Naive thymus-derived CD4-positive, alpha-beta T cell (primary cell): Measurements from ENCODE around the gene EMC8. TPM values are rescaled to one million over a fixed set of nuclear protein-coding genes. Genes with fewer than 3 reads are reported as not detected.
A peak's percentile ranks its signal among the peaks of the same experiment; 100 is the strongest.
"Not testable (repeated sequence)": the region's sequence is repeated elsewhere in the genome, so short reads cannot be mapped to it uniquely, and the experiment has no call there.

Experiments
- ATAC-seq: fragments of 150-1000 bp; cut with Tn5 transposase; 2 replicates; pipeline ENCODE4 v1.10.0; 2021; ENCODE audit warnings: mild to moderate bottlenecking, moderate library complexity
- CTCF ChIA-PET: fragments of 350-600 bp; sonication (Branson Sonifier 250); formaldehyde crosslinking; loops from one replicate; lab custom pipeline; 2021; ENCODE audit warnings: antibody characterized with exemption; lab: Charles Lee
- POLR2A ChIA-PET: fragments of 350-600 bp; sonication (Branson Sonifier 250); formaldehyde crosslinking; loops from one replicate; lab custom pipeline; 2021; ENCODE audit warnings: antibody characterized with exemption, inconsistent platforms; lab: Charles Lee
- DNase-seq, 9 donors: peaks; one replicate each; pipeline versions ENCODE4 v3.0.0 to v3.0.0-alpha.2; 2020 to 2022; ENCODE audit warnings: mixed read lengths in 1 of 9
- H3K27ac ChIP-seq: one replicate; pipeline ENCODE4 v1.7.0; 2013; ENCODE audit warnings: mild to moderate bottlenecking, low read depth, low read length, moderate library complexity
- H3K27me3 ChIP-seq, 2 donors: one replicate each; pipeline ENCODE4 v1.7.0; 2013; ENCODE audit warnings: low read length in 2 of 2, mild to moderate bottlenecking in 2 of 2, moderate library complexity in 2 of 2; ENCODE audit not compliant: control insufficient read depth in 2 of 2, insufficient read depth in 2 of 2
- H3K36me3 ChIP-seq, 3 experiments: 1 replicate in 2 of 3; 2 replicates in 1 of 3; pipeline ENCODE4 v1.7.0; 2013; ENCODE audit warnings: low read length in 3 of 3, mild to moderate bottlenecking in 3 of 3, moderate library complexity in 1 of 3; ENCODE audit not compliant: insufficient read depth in 3 of 3, control insufficient read depth in 2 of 3
- H3K4me1 ChIP-seq, 2 donors: one replicate each; pipeline ENCODE4 v1.7.0; 2013; ENCODE audit warnings: low read length in 2 of 2, mild to moderate bottlenecking in 2 of 2, moderate library complexity in 1 of 2; ENCODE audit not compliant: control insufficient read depth in 2 of 2, insufficient read depth in 2 of 2
- H3K4me3 ChIP-seq: 2 replicates; pipeline ENCODE4 v1.7.0; 2013; ENCODE audit warnings: mild to moderate bottlenecking, low read length
- H3K9me3 ChIP-seq, 3 experiments: 1 replicate in 2 of 3; 2 replicates in 1 of 3; pipeline ENCODE4 v1.7.0; 2013; ENCODE audit warnings: low read length in 3 of 3; ENCODE audit not compliant: control insufficient read depth in 2 of 3
- H3K27ac Mint-ChIP-seq, 9 donors: one replicate each; pipeline ENCODE4 v1.8.0; 2020 to 2022; ENCODE audit warnings: mixed read lengths in 9 of 9, mild to moderate bottlenecking in 8 of 9, moderate library complexity in 5 of 9, inconsistent platforms in 2 of 9
- H3K27me3 Mint-ChIP-seq, 5 donors: one replicate each; pipeline ENCODE4 v1.8.0; 2021 to 2022; ENCODE audit warnings: mixed read lengths in 5 of 5, mild to moderate bottlenecking in 1 of 5
- H3K36me3 Mint-ChIP-seq, 5 donors: one replicate each; pipeline ENCODE4 v1.8.0; 2020 to 2022; ENCODE audit warnings: mixed read lengths in 5 of 5, mild to moderate bottlenecking in 3 of 5, inconsistent platforms in 1 of 5
- H3K4me1 Mint-ChIP-seq, 7 donors: one replicate each; pipeline ENCODE4 v1.8.0; 2020 to 2022; ENCODE audit warnings: mixed read lengths in 7 of 7, mild to moderate bottlenecking in 3 of 7, inconsistent platforms in 1 of 7
- H3K4me3 Mint-ChIP-seq, 10 donors: one replicate each; pipeline ENCODE4 v1.8.0; 2020 to 2022; ENCODE audit warnings: mild to moderate bottlenecking in 10 of 10, mixed read lengths in 10 of 10, moderate library complexity in 6 of 10, inconsistent platforms in 2 of 10
- H3K9me3 Mint-ChIP-seq, 11 donors: one replicate each; pipeline ENCODE4 v1.8.0; 2020 to 2022; ENCODE audit warnings: mixed read lengths in 11 of 11, mild to moderate bottlenecking in 4 of 11, inconsistent platforms in 1 of 11, moderate library complexity in 1 of 11
- intact Hi-C, 2 donors: fragments of 100-400 bp; cut with micrococcal nuclease; formaldehyde crosslinking; loops; one replicate each; pipeline ENCODE4 v1.15.1; 2023
- polyA plus RNA-seq, 2 donors: library from polyadenylated mRNA; unstranded; fragments of 300-500 nt; fragmentation: Illumina TruSeq; gene quantifications; one replicate each; pipeline ENCODE4 v1.2.3, GENCODE V29; 2021
- total RNA-seq, 6 experiments: library from RNA in 5 of 6; stranded (reverse) in 5 of 6; gene quantifications; 1 replicate in 5 of 6; 2 replicates in 1 of 6; pipeline ENCODE4 v1.2.3 and lab custom pipeline; 2021 to 2026

Gene EMC8
- total and polyA plus RNA-seq, 7 experiments from 2014 or later = 22.4 to 31.8 (median 26.1) TPM

- Histone ChIP-seq H3K27ac (no peak overlapping the region), H3K4me1 (no peaks in the 10 kb centered on the region), H3K27me3 (no peaks in the 10 kb centered on the region), H3K9me3 (no peaks in the 10 kb centered on the region), H3K4me3 (no peak overlapping the region), H3K36me3 (no peaks in the 10 kb centered on the region)
- no peaks in the 10 kb centered on the region for H3K36me3 Mint-ChIP-seq
- peaks cover 0 to 7% (median 5%) of the 10 kb centered on the region in 7 donors for H3K4me1 Mint-ChIP-seq
- intact Hi-C loops = loop anchor here in 1 of 2 donors (5.0 kb wide), 1 partner anchor 75 kb away; the partner anchor contains the start of gene IRF8
- H3K4me3 Mint-ChIP-seq = no peak overlapping the region
- POLR2A ChIA-PET = no interaction called here
- no peak overlapping the region for H3K27ac Mint-ChIP-seq
- DNase-seq (no peak), ATAC-seq (no peak)
- no peaks in the 10 kb centered on the region for H3K9me3 Mint-ChIP-seq
- peaks cover 0 to 10% (median 3%) of the 10 kb centered on the region in 5 donors for H3K27me3 Mint-ChIP-seq
- CTCF ChIA-PET = interaction anchor here (0.9 to 5.8 kb wide), 14 partner anchors 9 to 199 kb away, joined by 3 to 168 read pairs (median 6); no protein-coding TSS in a partner anchor
Observed at GRCh38 chr16:85822145-85822544, 22.8 kb upstream of the EMC8 start.

GRCh38 chr16:85821390-85822135 is 22.2 kb upstream of the EMC8 start:
- H3K4me1 ChIP-seq = no peaks in the 10 kb centered on the region
- Mint-ChIP-seq H3K27me3 (peaks cover 0 to 6% (median 4%) of the 10 kb centered on the region in 5 donors), H3K27ac (no peak overlapping the region), H3K4me3 (no peak overlapping the region), H3K4me1 (peaks cover 0 to 7% (median 5%) of the 10 kb centered on the region in 7 donors), H3K36me3 (no peaks in the 10 kb centered on the region), H3K9me3 (no peaks in the 10 kb centered on the region)
- POLR2A ChIA-PET = interaction anchor here (1.3 kb wide), 1 partner anchor 166 kb away, joined by 5 read pairs; no protein-coding TSS in a partner anchor
- ATAC-seq (peak; percentile 93), DNase-seq (peak; percentile 56 to 88 (median 79))
- CTCF ChIA-PET = interaction anchor here (0.6 to 5.8 kb wide), 23 partner anchors 9 to 200 kb away, joined by 3 to 168 read pairs (median 4); no protein-coding TSS in a partner anchor
- intact Hi-C loops = loop anchor here (1.0 to 5.0 kb wide), 7 partner anchors 76 to 699 kb away; partner anchors contain the start of gene IRF8 (in 1 of the 2)
- no peak overlapping the region for H3K4me3 ChIP-seq
- no peak overlapping the region for H3K27ac ChIP-seq
- no peaks in the 10 kb centered on the region for H3K36me3 ChIP-seq
- H3K9me3 ChIP-seq = no peaks in the 10 kb centered on the region
- H3K27me3 ChIP-seq = no peaks in the 10 kb centered on the region

GRCh38 chr16:85820604-85821372 is 21.4 kb upstream of the EMC8 start:
- Histone ChIP-seq H3K9me3 (no peaks in the 10 kb centered on the region), H3K36me3 (no peaks in the 10 kb centered on the region), H3K4me3 (no peak overlapping the region), H3K4me1 (no peaks in the 10 kb centered on the region), H3K27me3 (no peaks in the 10 kb centered on the region), H3K27ac (no peak overlapping the region)
- Mint-ChIP-seq H3K27me3 (peaks cover 0 to 5% (median 4%) of the 10 kb centered on the region in 5 donors), H3K4me1 (peaks cover 0 to 7% (median 5%) of the 10 kb centered on the region in 7 donors), H3K36me3 (no peaks in the 10 kb centered on the region), H3K27ac (no peak overlapping the region), H3K4me3 (no peak overlapping the region), H3K9me3 (no peaks in the 10 kb centered on the region)
- ATAC-seq (no peak), DNase-seq (no peak)
- ChIA-PET CTCF (interaction anchor here (0.6 to 5.8 kb wide), 21 partner anchors 8 to 201 kb away, joined by 3 to 168 read pairs (median 5); no protein-coding TSS in a partner anchor), POLR2A (interaction anchor here (1.3 kb wide), 1 partner anchor 167 kb away, joined by 5 read pairs; no protein-coding TSS in a partner anchor)
- intact Hi-C loops = loop anchor here (1.0 to 5.0 kb wide), 7 partner anchors 77 to 700 kb away; partner anchors contain the start of gene IRF8 (in 1 of the 2)

GRCh38 chr16:85819771-85820170 is 20.4 kb upstream of the EMC8 start:
- H3K4me3 ChIP-seq = no peak overlapping the region
- Mint-ChIP-seq H3K27ac (no peak overlapping the region), H3K4me3 (no peak overlapping the region), H3K36me3 (no peaks in the 10 kb centered on the region), H3K9me3 (no peaks in the 10 kb centered on the region), H3K4me1 (peaks cover 0 to 7% (median 5%) of the 10 kb centered on the region in 7 donors), H3K27me3 (peaks cover 0 to 5% (median 4%) of the 10 kb centered on the region in 5 donors)
- DNase-seq (no peak), ATAC-seq (no peak)
- H3K36me3 ChIP-seq = no peaks in the 10 kb centered on the region
- ChIA-PET CTCF (interaction anchor here (0.6 to 5.8 kb wide), 17 partner anchors 15 to 1309 kb away, joined by 3 to 168 read pairs (median 5); no protein-coding TSS in a partner anchor), POLR2A (no interaction called here)
- no peaks in the 10 kb centered on the region for H3K27me3 ChIP-seq
- intact Hi-C loops = loop anchor here (1.0 to 5.0 kb wide), 4 partner anchors 19 to 701 kb away; partner anchors contain the start of gene IRF8 (in 1 of the 2)
- no peak overlapping the region for H3K27ac ChIP-seq
- no peaks in the 10 kb centered on the region for H3K4me1 ChIP-seq
- no peaks in the 10 kb centered on the region for H3K9me3 ChIP-seq

GRCh38 chr16:85819245-85819644 is 19.9 kb upstream of the EMC8 start:
- ChIA-PET CTCF (interaction anchor here (0.6 to 5.8 kb wide), 18 partner anchors 9 to 1308 kb away, joined by 3 to 168 read pairs (median 4); no protein-coding TSS in a partner anchor), POLR2A (no interaction called here)
- intact Hi-C loops = loop anchor here in 1 of 2 donors (1.0 kb wide), 1 partner anchor 19 kb away; no protein-coding TSS in a partner anchor
- H3K27me3 ChIP-seq = no peaks in the 10 kb centered on the region
- ATAC-seq (peak; percentile 81), DNase-seq (peak; percentile 59 to 83 (median 74))
- H3K27ac ChIP-seq = no peak overlapping the region
- Mint-ChIP-seq H3K4me3 (peak overlapping the region in 1 of 10 donors; percentile 17), H3K9me3 (no peaks in the 10 kb centered on the region), H3K27me3 (peaks cover 0 to 8% (median 4%) of the 10 kb centered on the region in 5 donors), H3K27ac (no peak overlapping the region), H3K4me1 (peaks cover 0 to 7% (median 5%) of the 10 kb centered on the region in 7 donors), H3K36me3 (no peaks in the 10 kb centered on the region)
- H3K36me3 ChIP-seq = no peaks in the 10 kb centered on the region
- H3K4me1 ChIP-seq = no peaks in the 10 kb centered on the region
- H3K4me3 ChIP-seq = no peak overlapping the region
- H3K9me3 ChIP-seq = no peaks in the 10 kb centered on the region

- H3K27ac Mint-ChIP-seq, H3K9me3 ChIP-seq, intact Hi-C loops, H3K36me3 Mint-ChIP-seq, H3K9me3 Mint-ChIP-seq, ATAC-seq, H3K27ac ChIP-seq, H3K4me1 Mint-ChIP-seq, CTCF ChIA-PET, H3K4me3 Mint-ChIP-seq, POLR2A ChIA-PET, DNase-seq, H3K4me3 ChIP-seq, H3K4me1 ChIP-seq, H3K27me3 ChIP-seq, H3K36me3 ChIP-seq: not testable (repeated sequence)
- H3K27me3 Mint-ChIP-seq = peaks cover 0 to 21% (median 7%) of the 10 kb centered on the region in 5 donors
Observed at GRCh38 chr16:85817195-85817594, 17.9 kb upstream of the EMC8 start.
